Stomach (tissue), 9 donors: ENCODE measurements around the gene TMTC2. TPM values are rescaled to one million over a fixed set of nuclear protein-coding genes. Genes with fewer than 3 reads are reported as not detected.

Experiments used
- DNase-seq, 2 donors: peaks; one replicate each; pipeline versions ENCODE4 v3.0.0 to v3.0.0-alpha.2; 2013 to 2019
- H3K27ac ChIP-seq, 5 donors: fragments of 200-600 bp in 4 of 5; sonication (generic) in 4 of 5; one replicate each; pipeline ENCODE4 v1.5.1; 2013 to 2019; ENCODE audit warnings: mild to moderate bottlenecking in 1 of 5, moderate library complexity in 1 of 5
- H3K27me3 ChIP-seq, 3 donors: fragments of 200-600 bp; sonication (generic); one replicate each; pipeline ENCODE4 v1.5.1; 2017 to 2019; ENCODE audit warnings: mixed run types in 1 of 3
- H3K36me3 ChIP-seq, 4 donors: fragments of 200-600 bp; sonication (generic); 1 replicate in 3 of 4; 2 replicates in 1 of 4; pipeline ENCODE4 v1.5.1; 2016 to 2019
- H3K4me1 ChIP-seq, 4 donors: fragments of 200-600 bp; sonication (generic); one replicate each; pipeline ENCODE4 v1.5.1; 2016 to 2019
- H3K4me3 ChIP-seq, 4 donors: fragments of 200-600 bp; sonication (generic) in 3 of 4; one replicate each; pipeline ENCODE4 v1.5.1; 2016 to 2019; ENCODE audit warnings: mild to moderate bottlenecking in 1 of 4
- H3K9me3 ChIP-seq, 4 donors: fragments of 200-600 bp; sonication (generic); one replicate each; pipeline ENCODE4 v1.5.1; 2016 to 2019
- EP300 ChIP-seq: sonication (generic); formaldehyde crosslinking; IDR thresholded peaks from one replicate; pipeline ENCODE4 v1.6.1; 2017; ENCODE audit warnings: antibody characterized with exemption
- POLR2A ChIP-seq, 4 donors: fragments of 450-650 bp; IDR thresholded peaks; one replicate each; pipeline ENCODE4 v1.6.1; 2016; ENCODE audit warnings: antibody characterized with exemption in 4 of 4, control low read depth in 2 of 4, mild to moderate bottlenecking in 1 of 4, moderate library complexity in 1 of 4
- POLR2AphosphoS5 ChIP-seq, 3 donors: sonication (generic); formaldehyde crosslinking; IDR thresholded peaks; one replicate each; pipeline ENCODE4 v1.6.1; 2016; ENCODE audit warnings: antibody characterized with exemption in 3 of 3
- WGBS, 5 donors: extraction: QIAGEN DNeasy Blood & Tissue Kit in 3 of 5; methylation state at CpG; one replicate each; pipeline versions ENCODE4 v1.1.5 to v1.1.7; 2013 to 2018; 5-methylcytosine and 5-hydroxymethylcytosine counted together
- intact Hi-C: fragments of 100-400 bp; cut with DNase I; formaldehyde crosslinking; loops from one replicate; pipeline ENCODE4 v1.15.1; 2023; ENCODE audit warnings: low total_unique reads
- polyA plus RNA-seq, 3 donors: library from polyadenylated mRNA; stranded (reverse); fragments of 200-250 nt; gene quantifications; one replicate each; pipeline ENCODE4 v1.2.3, GENCODE V29; 2013
- total RNA-seq, 5 donors: library from RNA; depleted of rRNA; stranded (reverse); fragments of >200 nt; gene quantifications; one replicate each; pipeline versions ENCODE4 v1.1.0 to v1.2.3, GENCODE V29; 2014 to 2016
- TF ChIP-seq, protein P1 (sequence below), 7 experiments: fragments of 450-650 bp in 4 of 7; fragments of 200-600 bp in 3 of 7; sonication (generic) in 3 of 7; IDR thresholded peaks; one replicate each; pipeline ENCODE4 v1.5.1; 2016 to 2019; ENCODE audit warnings: antibody characterized with exemption in 7 of 7, control low read depth in 2 of 7, mild to moderate bottlenecking in 1 of 7
- donor health status: healthy with polysubstance abuse.
- donor health status: Bipolar disorder and iron deficiency.
- donor health status: healthy.

Gene TMTC2
- total and polyA plus RNA-seq, 8 donors, result 6.1 to 60.0 (median 27.5) TPM

DNA sequence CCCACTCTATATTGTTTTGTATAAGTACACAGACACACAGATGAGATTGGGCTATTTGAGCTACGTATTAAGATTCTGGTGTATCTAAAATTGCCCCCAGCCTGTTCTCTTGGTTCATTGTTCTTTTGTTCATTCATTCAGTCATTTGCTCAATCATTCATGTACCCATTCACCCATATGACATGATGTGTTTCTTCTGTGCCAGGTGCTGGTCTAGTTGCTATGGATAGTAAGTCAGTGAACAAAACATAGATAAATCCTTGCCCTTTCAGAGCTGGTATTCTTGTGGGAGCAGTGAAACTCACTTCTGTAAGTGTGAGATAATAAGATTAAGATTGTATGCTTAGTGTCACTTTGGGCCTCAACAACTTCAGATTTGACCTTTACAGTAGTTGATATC is 191.3 kb downstream of the TMTC2 start:
- intact Hi-C loops, result no loop called here
- no peak for TF ChIP-seq POLR2A (IDR thresholded peaks at IDR 0.05)

DNA sequence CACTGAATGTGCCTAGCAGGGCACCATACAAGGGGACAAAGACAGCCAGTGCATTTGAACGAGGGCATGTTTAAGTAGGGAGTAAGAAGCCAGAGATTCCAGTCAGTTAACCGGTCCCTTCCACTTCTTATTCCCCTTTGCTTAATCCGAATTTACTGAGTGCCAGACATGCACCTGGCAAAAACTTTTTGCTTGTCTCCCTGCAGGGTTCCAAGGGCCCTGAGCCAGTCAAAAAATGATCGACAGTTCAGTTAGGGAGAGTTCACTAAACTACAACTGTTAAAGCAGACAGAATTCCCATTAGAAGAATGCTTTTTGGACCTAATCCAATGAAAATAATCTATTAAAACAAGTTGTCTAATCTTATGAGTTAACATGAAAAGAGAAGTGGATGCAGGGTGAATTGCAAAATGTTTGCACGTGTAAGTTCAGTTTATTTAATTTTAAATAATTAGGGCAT is 193.8 kb downstream of the TMTC2 start:
- no peaks in the 10 kb centered on the region for H3K27me3 ChIP-seq
- DNase-seq, result no peak
- no peaks in the 10 kb centered on the region for H3K9me3 ChIP-seq
- H3K4me3 ChIP-seq, result no peak overlapping the region
- intact Hi-C loops, result no loop called here
- WGBS, 5 donors, result 13 to 33% (median 19%) methylated on average over 5 of the region's 5 CpGs
- no peaks in the 10 kb centered on the region for H3K36me3 ChIP-seq
- TF ChIP-seq, protein P1, sequence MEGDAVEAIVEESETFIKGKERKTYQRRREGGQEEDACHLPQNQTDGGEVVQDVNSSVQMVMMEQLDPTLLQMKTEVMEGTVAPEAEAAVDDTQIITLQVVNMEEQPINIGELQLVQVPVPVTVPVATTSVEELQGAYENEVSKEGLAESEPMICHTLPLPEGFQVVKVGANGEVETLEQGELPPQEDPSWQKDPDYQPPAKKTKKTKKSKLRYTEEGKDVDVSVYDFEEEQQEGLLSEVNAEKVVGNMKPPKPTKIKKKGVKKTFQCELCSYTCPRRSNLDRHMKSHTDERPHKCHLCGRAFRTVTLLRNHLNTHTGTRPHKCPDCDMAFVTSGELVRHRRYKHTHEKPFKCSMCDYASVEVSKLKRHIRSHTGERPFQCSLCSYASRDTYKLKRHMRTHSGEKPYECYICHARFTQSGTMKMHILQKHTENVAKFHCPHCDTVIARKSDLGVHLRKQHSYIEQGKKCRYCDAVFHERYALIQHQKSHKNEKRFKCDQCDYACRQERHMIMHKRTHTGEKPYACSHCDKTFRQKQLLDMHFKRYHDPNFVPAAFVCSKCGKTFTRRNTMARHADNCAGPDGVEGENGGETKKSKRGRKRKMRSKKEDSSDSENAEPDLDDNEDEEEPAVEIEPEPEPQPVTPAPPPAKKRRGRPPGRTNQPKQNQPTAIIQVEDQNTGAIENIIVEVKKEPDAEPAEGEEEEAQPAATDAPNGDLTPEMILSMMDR (IDR thresholded peaks at IDR 0.05), result no peak
- TF ChIP-seq EP300, result no peak
- TF ChIP-seq POLR2AphosphoS5 (IDR thresholded peaks at IDR 0.05), result no peak
- TF ChIP-seq POLR2A (IDR thresholded peaks at IDR 0.05), result no peak
- no peak overlapping the region for H3K27ac ChIP-seq
- peaks cover 0 to 21% (median 12%) of the 10 kb centered on the region in 4 donors for H3K4me1 ChIP-seq

More for the DNA sequence above, 191.3 kb downstream of the TMTC2 start:
- H3K36me3 ChIP-seq, result no peaks in the 10 kb centered on the region
- H3K27me3 ChIP-seq, result no peaks in the 10 kb centered on the region
- peaks cover 0 to 38% (median 17%) of the 10 kb centered on the region in 4 donors for H3K4me1 ChIP-seq
- no peaks in the 10 kb centered on the region for H3K9me3 ChIP-seq
- no peak overlapping the region for H3K4me3 ChIP-seq
- DNase-seq, result no peak
- WGBS, 5 donors, result 83 to 100% (median 97%) methylated on average over 1 of the region's 1 CpG
- H3K27ac ChIP-seq, result no peak overlapping the region

GRCh38 chr12:82883394-82884355 is 197.0 kb downstream of the TMTC2 start:
- DNase-seq, result no peak
- no peak overlapping the region for H3K27ac ChIP-seq
- intact Hi-C loops, result no loop called here
- H3K36me3 ChIP-seq, result no peaks in the 10 kb centered on the region
- no peaks in the 10 kb centered on the region for H3K9me3 ChIP-seq
- no peaks in the 10 kb centered on the region for H3K27me3 ChIP-seq
- H3K4me1 ChIP-seq, result peaks cover 0 to 19% (median 11%) of the 10 kb centered on the region in 4 donors
- TF ChIP-seq POLR2A (IDR thresholded peaks at IDR 0.05) (no peak), POLR2AphosphoS5 (IDR thresholded peaks at IDR 0.05) (no peak), EP300 (no peak)
- TF ChIP-seq, protein P1 (IDR thresholded peaks at IDR 0.05), result no peak
- WGBS, 5 donors, result 88 to 92% (median 90%) methylated on average over 8 of the region's 8 CpGs
- H3K4me3 ChIP-seq, result no peak overlapping the region

GRCh38 chr12:82886671-82887340 is 200.1 kb downstream of the TMTC2 start:
- TF ChIP-seq, protein P1 (IDR thresholded peaks at IDR 0.05), result no peak
- TF ChIP-seq POLR2AphosphoS5 (IDR thresholded peaks at IDR 0.05) (no peak), EP300 (no peak), POLR2A (IDR thresholded peaks at IDR 0.05) (no peak)
- peaks cover 0 to 9% (median 0%) of the 10 kb centered on the region in 4 donors for H3K4me1 ChIP-seq
- no peaks in the 10 kb centered on the region for H3K36me3 ChIP-seq
- no peaks in the 10 kb centered on the region for H3K27me3 ChIP-seq
- H3K9me3 ChIP-seq, result no peaks in the 10 kb centered on the region
- intact Hi-C loops, result no loop called here
- no peak for DNase-seq
- H3K27ac ChIP-seq, result no peak overlapping the region
- 61 to 76% (median 67%) methylated on average over 2 of the region's 2 CpGs for WGBS, 5 donors
- H3K4me3 ChIP-seq, result no peak overlapping the region
